ENCODE measurements around the gene COL5A1.

The COL5A1 gene

GRCh38 chr9:134826336-134827285, 185.0 kb downstream of the COL5A1 start:
- DNase-seq = no peak

GRCh38 chr9:134827559-134827958, 186.0 kb downstream of the COL5A1 start:
- DNase-seq = no peak

- DNase-seq = no peak
Observed at GRCh38 chr9:134827993-134828392, 186.4 kb downstream of the COL5A1 start.

GRCh38 chr9:134828892-134829291, 187.3 kb downstream of the COL5A1 start:
- DNase-seq = no peak

- DNase-seq = no peak
Observed at GRCh38 chr9:134829356-134829937, 187.8 kb downstream of the COL5A1 start.

GRCh38 chr9:134830126-134830525, 188.5 kb downstream of the COL5A1 start:
- DNase-seq = no peak

DNA sequence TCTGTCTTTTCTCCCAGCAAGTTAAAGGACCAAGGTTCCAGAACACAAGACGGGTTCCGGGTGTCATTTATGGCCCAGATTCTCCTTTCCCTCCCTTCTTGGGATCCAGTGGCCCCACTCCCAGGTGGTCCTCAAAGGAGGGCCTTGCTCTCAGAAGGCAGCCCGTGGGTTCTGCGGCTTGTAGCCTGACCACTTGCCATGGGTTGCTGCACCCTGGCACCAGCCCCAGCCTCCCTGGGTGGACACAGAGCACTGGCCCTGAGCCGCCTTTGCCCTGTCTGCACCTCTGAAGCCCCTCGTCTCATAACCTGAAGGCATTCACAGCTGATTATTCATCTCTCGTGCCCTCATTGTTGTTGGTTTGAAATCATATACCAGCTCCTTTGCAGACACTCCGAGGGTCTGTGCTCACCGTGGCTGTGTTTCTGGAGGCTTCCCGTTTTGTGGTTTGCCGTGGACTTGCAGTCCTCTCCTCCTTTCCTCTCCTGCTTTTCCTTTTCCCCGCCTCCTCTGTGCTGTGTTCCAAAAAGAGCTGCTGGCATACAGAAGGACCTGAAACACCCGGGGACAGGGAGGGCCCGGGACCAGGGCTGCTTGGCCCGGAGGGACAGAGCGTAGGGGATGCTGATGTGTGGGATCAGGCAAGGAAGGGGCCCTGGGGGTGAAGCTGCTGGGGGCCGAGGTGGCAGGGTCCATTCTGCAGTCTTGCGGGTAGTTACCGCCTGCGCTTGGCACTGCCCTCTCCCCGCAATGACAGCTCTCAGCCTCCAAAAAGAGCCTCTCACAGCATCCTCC, 189.5 kb downstream of the COL5A1 start:
- DNase-seq = no peak

DNA sequence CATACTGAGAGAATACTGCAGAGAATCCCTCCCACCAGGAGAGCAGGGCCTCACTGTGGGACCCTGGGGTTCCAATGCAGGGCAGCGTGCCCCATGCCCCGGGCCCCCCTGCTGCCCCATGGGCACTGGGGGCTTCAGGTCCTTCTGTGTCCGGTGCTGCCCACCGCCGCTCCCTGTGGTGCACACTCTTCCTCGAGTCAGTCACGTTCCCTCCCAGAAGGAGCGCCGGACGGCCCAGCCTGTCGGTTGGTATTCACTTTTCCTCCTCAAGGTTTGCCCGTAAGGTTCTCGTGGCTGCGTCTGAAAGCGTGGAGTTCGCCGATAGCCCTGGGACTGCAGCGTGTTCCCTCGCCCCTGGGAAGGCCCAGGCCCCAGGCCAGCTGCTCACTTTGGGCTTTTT, 190.9 kb downstream of the COL5A1 start:
- no peak for DNase-seq

GRCh38 chr9:134833294-134833880, 191.8 kb downstream of the COL5A1 start:
- DNase-seq = no peak

GRCh38 chr9:134834217-134834956, 192.8 kb downstream of the COL5A1 start:
- no peak for DNase-seq

DNA sequence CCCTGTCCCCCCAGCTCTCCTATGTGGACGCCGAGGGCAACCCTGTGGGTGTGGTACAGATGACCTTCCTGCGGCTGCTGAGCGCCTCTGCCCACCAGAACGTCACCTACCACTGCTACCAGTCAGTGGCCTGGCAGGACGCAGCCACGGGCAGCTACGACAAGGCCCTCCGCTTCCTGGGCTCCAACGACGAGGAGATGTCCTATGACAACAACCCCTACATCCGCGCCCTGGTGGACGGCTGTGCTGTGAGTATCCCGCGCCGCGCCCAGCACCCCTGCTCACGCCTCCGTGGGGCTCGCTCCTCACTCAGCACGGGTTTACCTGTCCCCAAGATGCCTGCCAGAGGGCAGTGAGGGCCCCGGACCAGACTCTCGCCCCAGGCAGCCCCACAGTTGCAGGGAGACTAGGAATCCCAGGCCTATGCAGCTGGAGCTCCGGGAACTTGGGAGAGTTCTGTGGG, 193.4 kb downstream of the COL5A1 start:
- DNase-seq = no peak

GRCh38 chr9:134835448-134835847, 193.8 kb downstream of the COL5A1 start:
- no peak for DNase-seq

DNA sequence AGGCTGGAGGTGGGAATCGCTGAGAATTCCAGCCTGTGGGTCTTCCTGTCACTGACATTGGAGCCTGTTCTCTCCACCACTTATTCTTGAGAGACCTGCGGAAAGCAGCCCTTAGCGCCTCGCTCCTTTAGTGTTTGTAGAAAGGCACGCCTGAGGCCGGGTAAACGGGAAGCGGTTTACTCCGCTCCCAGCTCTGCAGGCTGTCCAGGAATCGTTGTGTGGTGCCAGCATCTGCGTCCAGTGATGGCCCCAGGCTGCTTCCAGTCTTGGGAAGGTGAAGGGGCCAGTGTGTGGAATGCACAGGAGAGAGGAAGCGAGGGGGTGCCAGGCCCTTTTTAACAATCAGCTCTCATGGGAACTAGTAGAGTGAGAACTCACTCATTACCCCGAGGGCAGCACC, 194.4 kb downstream of the COL5A1 start:
- DNase-seq = no peak

- no peak for DNase-seq
Observed at GRCh38 chr9:134836406-134836970, 194.9 kb downstream of the COL5A1 start.

DNA sequence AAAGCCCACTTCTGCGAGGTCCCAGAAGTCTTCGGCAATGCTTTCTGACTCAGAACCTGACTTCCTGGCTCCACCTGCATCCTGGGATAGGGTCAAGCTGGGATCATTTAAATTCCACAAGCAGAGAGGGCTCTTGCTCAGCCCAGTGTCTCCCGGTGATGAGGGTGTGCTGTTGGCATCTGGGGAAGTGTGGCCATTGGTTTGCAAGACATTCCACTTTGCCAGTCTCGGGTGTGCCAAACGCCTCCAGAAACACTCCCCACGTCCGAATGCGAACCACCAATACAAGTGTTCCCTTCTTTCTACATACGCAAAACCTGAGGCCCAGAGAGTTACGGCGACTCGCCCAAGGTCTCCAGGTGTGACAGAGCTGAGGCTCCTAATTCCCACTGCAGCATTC, 195.9 kb downstream of the COL5A1 start:
- no peak for DNase-seq

GRCh38 chr9:134838651-134839454, 197.2 kb downstream of the COL5A1 start:
- no peak for DNase-seq

GRCh38 chr9:134839455-134840125, 198.0 kb downstream of the COL5A1 start:
- DNase-seq = no peak

DNA sequence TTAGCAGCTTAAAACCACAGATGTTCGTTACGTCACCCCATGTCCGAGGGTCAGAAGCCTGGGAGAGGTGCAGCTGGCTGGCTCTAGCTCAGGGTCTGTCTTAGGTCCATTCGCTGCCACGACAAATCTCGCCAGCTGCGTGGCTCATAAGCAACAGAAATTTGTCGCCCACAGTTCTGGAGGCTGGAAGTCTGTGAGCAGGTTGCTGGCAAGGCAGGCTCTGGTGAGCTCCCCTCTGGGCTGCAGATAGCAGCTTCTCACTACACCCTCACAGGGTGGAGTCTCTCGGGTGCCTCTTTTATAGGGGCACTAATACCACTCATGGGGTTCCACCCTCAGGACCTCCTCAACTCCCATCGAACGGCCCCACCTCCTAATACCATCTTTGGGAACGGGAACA, 198.9 kb downstream of the COL5A1 start:
- no peak for DNase-seq

DNA sequence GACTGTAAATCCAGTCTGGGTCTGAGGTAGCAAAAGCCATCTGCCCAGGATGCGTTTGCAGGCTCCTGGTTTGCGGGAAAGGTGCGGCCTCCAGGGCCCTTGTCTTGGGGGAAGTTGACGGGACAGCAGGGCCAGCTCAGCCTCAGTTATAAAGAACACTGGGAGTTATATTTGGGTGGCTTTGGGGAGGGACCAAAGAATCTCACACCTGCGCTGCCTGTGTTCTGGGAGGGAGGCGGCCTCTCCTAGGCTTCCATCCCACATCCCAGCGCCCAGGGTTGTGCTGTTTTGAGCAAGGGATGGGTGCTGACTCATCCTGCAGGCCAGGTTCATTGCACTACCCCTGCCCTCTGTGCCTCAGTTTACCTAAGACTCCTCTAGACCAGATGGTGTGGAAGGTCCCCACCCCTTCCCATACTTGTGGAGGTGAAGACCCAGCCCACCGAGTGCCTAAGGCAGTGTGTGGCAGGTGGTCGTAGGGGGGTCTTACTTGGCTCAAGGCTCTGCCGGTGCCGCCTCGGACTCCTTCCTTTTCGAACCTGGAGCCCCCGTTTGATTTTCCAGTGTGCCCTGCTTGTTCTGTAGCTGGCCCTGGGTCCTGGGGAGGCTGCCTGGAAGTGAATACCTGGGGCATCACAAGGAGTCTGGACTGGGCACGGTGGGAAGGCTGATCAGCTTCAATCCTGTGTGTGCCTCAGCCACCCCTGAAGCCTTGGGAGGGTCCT, 199.7 kb downstream of the COL5A1 start:
- DNase-seq = no peak

DNA sequence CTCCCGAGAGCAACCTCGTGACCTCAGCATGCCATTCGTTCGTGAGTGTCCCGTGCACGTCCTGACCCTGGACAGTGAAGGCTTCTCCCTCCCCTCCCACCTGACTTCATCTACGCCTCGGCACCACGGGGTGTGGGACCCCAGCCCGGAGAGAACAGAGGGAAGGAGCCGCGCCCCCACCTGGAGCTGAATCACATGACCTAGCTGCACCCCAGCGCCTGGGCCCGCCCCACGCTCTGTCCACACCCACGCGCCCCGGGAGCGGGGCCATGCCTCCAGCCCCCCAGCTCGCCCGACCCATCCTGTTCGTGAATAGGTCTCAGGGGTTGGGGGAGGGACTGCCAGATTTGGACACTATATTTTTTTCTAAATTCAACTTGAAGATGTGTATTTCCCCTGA, 200.7 kb downstream of the COL5A1 start:
- DNase-seq = no peak

Data from activated CD4-positive, CD25-positive, alpha-beta regulatory T cell treated with anti-CD3 and anti-CD28 coated beads, Interleukin-2, amount 50 U/mL, for 72 hours (primary cell).